ENCODE data around the gene ITK.

DNA sequence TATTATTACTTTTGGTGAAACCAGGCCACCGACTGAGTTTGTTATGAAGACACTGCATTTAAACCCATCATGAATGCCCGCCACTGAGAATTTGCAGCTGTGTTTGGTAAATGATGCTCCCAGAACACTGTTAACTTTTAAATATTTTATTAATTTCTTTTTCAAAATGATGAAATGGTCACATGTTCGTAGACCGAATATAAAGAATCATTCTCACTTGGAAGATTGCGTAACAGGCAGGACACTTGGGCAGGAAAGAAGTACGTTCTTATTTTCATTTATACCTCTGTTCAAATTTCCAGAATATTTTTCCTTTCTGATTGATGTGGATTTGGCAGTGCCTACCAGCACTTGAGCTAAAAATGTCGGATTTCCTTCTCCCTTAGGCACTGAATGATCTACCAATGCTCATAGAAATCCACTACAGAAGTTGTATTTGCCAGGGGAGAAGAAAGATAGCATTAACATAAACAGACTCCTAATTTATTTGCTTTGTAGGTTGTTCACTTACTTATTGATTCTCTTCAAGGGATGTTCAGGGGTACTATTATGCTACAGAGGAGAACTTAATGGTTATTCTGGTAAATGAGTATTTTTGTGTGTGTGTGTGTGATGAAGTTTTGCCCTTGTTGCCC lies 99.1 kb downstream of the ITK start:
- TF ChIP-seq, protein P1, sequence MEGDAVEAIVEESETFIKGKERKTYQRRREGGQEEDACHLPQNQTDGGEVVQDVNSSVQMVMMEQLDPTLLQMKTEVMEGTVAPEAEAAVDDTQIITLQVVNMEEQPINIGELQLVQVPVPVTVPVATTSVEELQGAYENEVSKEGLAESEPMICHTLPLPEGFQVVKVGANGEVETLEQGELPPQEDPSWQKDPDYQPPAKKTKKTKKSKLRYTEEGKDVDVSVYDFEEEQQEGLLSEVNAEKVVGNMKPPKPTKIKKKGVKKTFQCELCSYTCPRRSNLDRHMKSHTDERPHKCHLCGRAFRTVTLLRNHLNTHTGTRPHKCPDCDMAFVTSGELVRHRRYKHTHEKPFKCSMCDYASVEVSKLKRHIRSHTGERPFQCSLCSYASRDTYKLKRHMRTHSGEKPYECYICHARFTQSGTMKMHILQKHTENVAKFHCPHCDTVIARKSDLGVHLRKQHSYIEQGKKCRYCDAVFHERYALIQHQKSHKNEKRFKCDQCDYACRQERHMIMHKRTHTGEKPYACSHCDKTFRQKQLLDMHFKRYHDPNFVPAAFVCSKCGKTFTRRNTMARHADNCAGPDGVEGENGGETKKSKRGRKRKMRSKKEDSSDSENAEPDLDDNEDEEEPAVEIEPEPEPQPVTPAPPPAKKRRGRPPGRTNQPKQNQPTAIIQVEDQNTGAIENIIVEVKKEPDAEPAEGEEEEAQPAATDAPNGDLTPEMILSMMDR (IDR thresholded peaks at IDR 0.05; ENCODE audit: low read depth, low read length) = no peak
- TF ChIP-seq POLR2A (IDR thresholded peaks at IDR 0.05; ENCODE audit: extremely low read depth, insufficient read length) = no peak
- TF ChIP-seq, protein P2, sequence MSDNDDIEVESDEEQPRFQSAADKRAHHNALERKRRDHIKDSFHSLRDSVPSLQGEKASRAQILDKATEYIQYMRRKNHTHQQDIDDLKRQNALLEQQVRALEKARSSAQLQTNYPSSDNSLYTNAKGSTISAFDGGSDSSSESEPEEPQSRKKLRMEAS (IDR thresholded peaks at IDR 0.05; ENCODE audit: low read depth, low read length) = no peak
- TF ChIP-seq MYC (IDR thresholded peaks at IDR 0.05; ENCODE audit: low read depth, low read length) = no peak
